ENCODE data around the gene PTH.

DNA sequence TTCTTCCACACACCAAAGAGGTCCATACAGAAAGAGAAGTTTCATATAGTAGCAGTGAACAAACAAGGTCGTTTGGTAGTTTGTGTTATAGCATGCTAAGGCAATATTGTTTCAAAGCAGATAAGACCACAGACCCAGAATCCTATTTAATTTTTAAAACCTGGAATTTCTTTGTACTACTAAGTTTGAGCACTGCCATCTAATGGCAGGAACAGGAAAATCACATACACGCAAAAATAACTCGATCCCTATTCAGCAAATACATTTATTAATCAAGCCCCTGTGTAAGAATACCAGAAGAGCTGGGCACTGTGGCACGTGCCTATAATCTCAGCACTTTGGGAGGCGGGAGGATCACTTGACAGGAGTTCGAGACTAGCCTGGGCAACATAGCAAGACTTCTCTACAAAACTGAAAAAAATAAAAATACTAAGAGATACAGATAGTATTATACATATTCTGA, 29.9 kb downstream of the PTH start:
- no peak for TF ChIP-seq POLR2A (IDR thresholded peaks at IDR 0.05; ENCODE audit: low read length)
- no peak for TF ChIP-seq GATA1 (IDR thresholded peaks at IDR 0.05; ENCODE audit: low read depth, low read length)

All from erythroblast (primary cell).